Transverse colon (tissue), 3 donors: ENCODE data around the gene CCN6.

ENCODE experiments used
- POLR2A ChIP-seq: fragments of 450-650 bp; IDR thresholded peaks from one replicate; pipeline ENCODE4 v1.6.1; 2016; ENCODE audit warnings: antibody characterized with exemption, mild to moderate bottlenecking, moderate library complexity
- TF ChIP-seq, protein P1 (sequence below), 5 experiments: fragments of 200-600 bp in 3 of 5; fragments of 450-650 bp in 2 of 5; sonication (generic) in 3 of 5; IDR thresholded peaks; 1 replicate in 2 of 5; 2 replicates in 3 of 5; pipeline ENCODE4 v1.5.1; 2016 to 2017; ENCODE audit warnings: antibody characterized with exemption in 5 of 5, inconsistent platforms in 3 of 5, mild to moderate bottlenecking in 2 of 5, moderate library complexity in 1 of 5

DNA sequence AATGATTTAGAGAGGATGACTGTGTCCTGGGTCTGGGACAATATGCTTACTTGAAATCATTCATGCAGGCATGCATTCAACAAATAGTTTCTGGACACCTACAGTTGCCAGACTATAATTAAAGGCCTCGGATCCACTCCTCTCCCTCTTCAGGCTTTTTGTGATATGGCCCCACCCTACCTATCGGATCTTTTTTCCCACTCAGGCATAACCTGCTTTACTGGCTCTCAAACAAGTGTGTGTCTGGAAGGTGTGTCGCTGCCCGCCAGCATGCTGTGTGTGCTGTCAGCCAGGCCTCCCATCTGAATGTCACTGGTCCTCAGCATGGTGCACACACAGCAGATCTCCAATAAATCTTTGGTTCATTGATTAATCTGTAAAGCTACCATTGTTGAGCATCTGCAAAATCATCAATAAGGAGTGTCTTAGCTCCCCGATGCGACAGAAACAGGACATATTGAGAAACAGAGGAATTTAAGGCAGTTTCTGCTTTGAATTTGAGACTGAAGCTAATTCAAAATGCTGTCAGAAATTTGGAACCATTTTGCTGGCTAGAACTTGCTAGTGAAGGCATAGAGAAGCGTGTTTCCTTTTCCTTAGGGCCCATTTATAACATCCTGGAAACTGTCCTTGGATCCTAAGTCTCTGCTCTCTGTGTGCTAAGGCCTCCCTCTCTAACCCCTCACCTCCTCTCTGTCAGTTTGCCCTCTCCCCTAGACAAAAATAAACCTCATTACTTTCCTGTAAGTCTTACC lies 23.5 kb upstream of the CCN6 start:
- TF ChIP-seq, protein P1, sequence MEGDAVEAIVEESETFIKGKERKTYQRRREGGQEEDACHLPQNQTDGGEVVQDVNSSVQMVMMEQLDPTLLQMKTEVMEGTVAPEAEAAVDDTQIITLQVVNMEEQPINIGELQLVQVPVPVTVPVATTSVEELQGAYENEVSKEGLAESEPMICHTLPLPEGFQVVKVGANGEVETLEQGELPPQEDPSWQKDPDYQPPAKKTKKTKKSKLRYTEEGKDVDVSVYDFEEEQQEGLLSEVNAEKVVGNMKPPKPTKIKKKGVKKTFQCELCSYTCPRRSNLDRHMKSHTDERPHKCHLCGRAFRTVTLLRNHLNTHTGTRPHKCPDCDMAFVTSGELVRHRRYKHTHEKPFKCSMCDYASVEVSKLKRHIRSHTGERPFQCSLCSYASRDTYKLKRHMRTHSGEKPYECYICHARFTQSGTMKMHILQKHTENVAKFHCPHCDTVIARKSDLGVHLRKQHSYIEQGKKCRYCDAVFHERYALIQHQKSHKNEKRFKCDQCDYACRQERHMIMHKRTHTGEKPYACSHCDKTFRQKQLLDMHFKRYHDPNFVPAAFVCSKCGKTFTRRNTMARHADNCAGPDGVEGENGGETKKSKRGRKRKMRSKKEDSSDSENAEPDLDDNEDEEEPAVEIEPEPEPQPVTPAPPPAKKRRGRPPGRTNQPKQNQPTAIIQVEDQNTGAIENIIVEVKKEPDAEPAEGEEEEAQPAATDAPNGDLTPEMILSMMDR (IDR thresholded peaks at IDR 0.05): no peak
- no peak for TF ChIP-seq POLR2A
